Keratinocyte (primary cell): Measurements from ENCODE around the gene PLEKHS1. TPM values are rescaled to one million over a fixed set of nuclear protein-coding genes. Genes with fewer than 3 reads are reported as not detected.
"Not testable (repeated sequence)": the region's sequence is repeated elsewhere in the genome, so short reads cannot be mapped to it uniquely, and the experiment has no call there.

Source experiments
- DNase-seq: peaks from one replicate; pipeline ENCODE4 v3.0.0-alpha.2; 2011; ENCODE audit warnings: low read depth, missing footprints, low spot score
- FAIRE-seq: peaks from 2 replicates; lab custom pipeline; 2011; peaks lifted over from hg19 to GRCh38; lab: Jason Lieb, UNC
- H2AFZ ChIP-seq: 2 replicates; pipeline ENCODE4 v1.6.0; 2012; ENCODE audit warnings: low read length, control low read depth, inconsistent platforms; ENCODE audit not compliant: control insufficient read depth
- H3K27ac ChIP-seq: 2 replicates; pipeline ENCODE4 v1.5.1; 2011; ENCODE audit warnings: low read length; ENCODE audit not compliant: control insufficient read depth, insufficient read depth
- H3K27me3 ChIP-seq: 3 replicates; pipeline ENCODE4 v1.6.0; 2011; ENCODE audit warnings: low read length; ENCODE audit not compliant: control insufficient read depth, insufficient read depth; ENCODE audit errors: extremely low read depth
- H3K36me3 ChIP-seq, 2 experiments: 2 replicates in 1 of 2; 3 replicates in 1 of 2; pipeline ENCODE4 v1.5.1; 2011; ENCODE audit warnings: low read length in 2 of 2, mild to moderate bottlenecking in 1 of 2; ENCODE audit not compliant: control insufficient read depth in 2 of 2, insufficient read depth in 2 of 2; ENCODE audit errors: extremely low read depth in 1 of 2
- H3K4me1 ChIP-seq: 3 replicates; pipeline ENCODE4 v1.5.1; 2011; ENCODE audit warnings: low read length; ENCODE audit not compliant: control insufficient read depth, insufficient read depth; ENCODE audit errors: extremely low read depth
- H3K4me2 ChIP-seq: 3 replicates; pipeline ENCODE4 v1.6.0; 2011; ENCODE audit warnings: low read depth, low read length; ENCODE audit not compliant: control insufficient read depth, insufficient read depth; ENCODE audit errors: extremely low read depth
- H3K4me3 ChIP-seq, 3 experiments: fragments of 200-600 bp in 1 of 3; sonication (generic) in 1 of 3; 2 replicates in 2 of 3; 3 replicates in 1 of 3; pipeline ENCODE4 v1.5.1; 2011 to 2016; ENCODE audit warnings: low read length in 3 of 3, mild to moderate bottlenecking in 3 of 3, control low read depth in 2 of 3, inconsistent platforms in 1 of 3, low read depth in 1 of 3, mixed read lengths in 1 of 3, mixed run types in 1 of 3, moderate library complexity in 1 of 3; ENCODE audit not compliant: control insufficient read depth in 2 of 3, insufficient read depth in 2 of 3; ENCODE audit errors: extremely low read depth in 1 of 3
- H3K79me2 ChIP-seq: 2 replicates; pipeline ENCODE4 v1.6.0; 2012; ENCODE audit warnings: low read length; ENCODE audit not compliant: control insufficient read depth, insufficient read depth
- H3K9ac ChIP-seq: 3 replicates; pipeline ENCODE4 v1.6.0; 2011; ENCODE audit warnings: low read length; ENCODE audit not compliant: control insufficient read depth, insufficient read depth; ENCODE audit errors: extremely low read depth
- H3K9me1 ChIP-seq: 3 replicates; pipeline ENCODE4 v1.6.0; 2011; ENCODE audit warnings: low read length; ENCODE audit not compliant: control insufficient read depth, insufficient read depth; ENCODE audit errors: extremely low read depth
- H3K9me3 ChIP-seq: 2 replicates; pipeline ENCODE4 v1.5.1; 2012; ENCODE audit warnings: low read depth, low read length; ENCODE audit not compliant: control insufficient read depth
- H4K20me1 ChIP-seq: 3 replicates; pipeline ENCODE4 v1.6.0; 2011; ENCODE audit warnings: low read length; ENCODE audit not compliant: control insufficient read depth, insufficient read depth; ENCODE audit errors: extremely low read depth
- EZH2 ChIP-seq: IDR thresholded peaks from one replicate; pipeline ENCODE4 v1.6.1; 2012; ENCODE audit warnings: inconsistent platforms, mild to moderate bottlenecking, low read length, moderate library complexity
- dilution Hi-C: fragments of 300-500 bp; cut with MboI; formaldehyde crosslinking; loops from one replicate; pipeline ENCODE4 v1.7.0; 2020; ENCODE audit warnings: low sequenced_read_pairs; ENCODE audit not compliant: extremely low pct_ligation_motif_present
- polyA plus RNA-seq, 5 experiments: library from polyadenylated mRNA; depleted of rRNA in 3 of 5; stranded (reverse) in 3 of 5; stranded (forward) in 1 of 5; unstranded in 1 of 5; fragments of >200 nt; gene quantifications; 1 replicate in 1 of 5; 2 replicates in 3 of 5; 3 replicates in 1 of 5; pipeline versions ENCODE4 v1.2.1 to v1.2.3, GENCODE V29; 2011 to 2012; ENCODE audit warnings: missing spikeins in 2 of 5, low read depth in 1 of 5, low replicate concordance in 1 of 5
- TF ChIP-seq, protein P1 (sequence below), 3 experiments: IDR thresholded peaks in 1 of 3; conservative IDR thresholded peaks in 1 of 3; optimal IDR thresholded peaks in 1 of 3; 2 replicates in 2 of 3; 3 replicates in 1 of 3; pipeline versions ENCODE3 to v1.5.1; 2011; ENCODE audit warnings: low read length in 3 of 3, mild to moderate bottlenecking in 3 of 3, moderate library complexity in 2 of 3, control low read depth in 1 of 3, inconsistent platforms in 1 of 3; ENCODE audit not compliant: insufficient read depth in 2 of 3; ENCODE audit errors: extremely low read depth in 1 of 3

The PLEKHS1 gene
- polyA plus RNA-seq, 1 donor (not counting 4 experiments of a cell fraction or from before 2014, with no cell fraction given), result not detected

GRCh38 chr10:113770346-113770745 is 18.9 kb downstream of the PLEKHS1 start:
- peaks cover 3% of the 10 kb centered on the region for H3K27me3 ChIP-seq
- TF ChIP-seq, protein P1, sequence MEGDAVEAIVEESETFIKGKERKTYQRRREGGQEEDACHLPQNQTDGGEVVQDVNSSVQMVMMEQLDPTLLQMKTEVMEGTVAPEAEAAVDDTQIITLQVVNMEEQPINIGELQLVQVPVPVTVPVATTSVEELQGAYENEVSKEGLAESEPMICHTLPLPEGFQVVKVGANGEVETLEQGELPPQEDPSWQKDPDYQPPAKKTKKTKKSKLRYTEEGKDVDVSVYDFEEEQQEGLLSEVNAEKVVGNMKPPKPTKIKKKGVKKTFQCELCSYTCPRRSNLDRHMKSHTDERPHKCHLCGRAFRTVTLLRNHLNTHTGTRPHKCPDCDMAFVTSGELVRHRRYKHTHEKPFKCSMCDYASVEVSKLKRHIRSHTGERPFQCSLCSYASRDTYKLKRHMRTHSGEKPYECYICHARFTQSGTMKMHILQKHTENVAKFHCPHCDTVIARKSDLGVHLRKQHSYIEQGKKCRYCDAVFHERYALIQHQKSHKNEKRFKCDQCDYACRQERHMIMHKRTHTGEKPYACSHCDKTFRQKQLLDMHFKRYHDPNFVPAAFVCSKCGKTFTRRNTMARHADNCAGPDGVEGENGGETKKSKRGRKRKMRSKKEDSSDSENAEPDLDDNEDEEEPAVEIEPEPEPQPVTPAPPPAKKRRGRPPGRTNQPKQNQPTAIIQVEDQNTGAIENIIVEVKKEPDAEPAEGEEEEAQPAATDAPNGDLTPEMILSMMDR (optimal IDR thresholded peaks at IDR 0.05 in 1 of 3, IDR thresholded peaks at IDR 0.05 in 1 of 3, conservative IDR thresholded peaks at IDR 0.05 in 1 of 3; ENCODE audit: extremely low read depth in 1 of 3, insufficient read depth in 2 of 3, low read length in 3 of 3), result no peak
- dilution Hi-C loops, result no loop called here

GRCh38 chr10:113771131-113771530 is 19.6 kb downstream of the PLEKHS1 start:
- H4K20me1 ChIP-seq, FAIRE-seq, H3K9me3 ChIP-seq, H3K79me2 ChIP-seq, H3K4me3 ChIP-seq, DNase-seq, H3K27ac ChIP-seq, H3K27me3 ChIP-seq, H3K9me1 ChIP-seq, dilution Hi-C loops, H3K36me3 ChIP-seq, H3K9ac ChIP-seq, H3K4me1 ChIP-seq, H2AFZ ChIP-seq, H3K4me2 ChIP-seq: not testable (repeated sequence)

More at GRCh38 chr10:113770346-113770745, 18.9 kb downstream of the PLEKHS1 start:
- no peaks in the 10 kb centered on the region for H3K79me2 ChIP-seq
- no peaks in the 10 kb centered on the region for H3K9me3 ChIP-seq
- H3K36me3 ChIP-seq, result no peaks in the 10 kb centered on the region
- H3K9me1 ChIP-seq, result no peaks in the 10 kb centered on the region
- no peak for FAIRE-seq
- H3K27ac ChIP-seq, result no peak overlapping the region
- no peak overlapping the region for H3K9ac ChIP-seq
- no peak overlapping the region for H3K4me3 ChIP-seq
- H2AFZ ChIP-seq, result no peak overlapping the region
- H4K20me1 ChIP-seq, result no peaks in the 10 kb centered on the region
- no peaks in the 10 kb centered on the region for H3K4me1 ChIP-seq
- no peak for DNase-seq
- no peak overlapping the region for H3K4me2 ChIP-seq

DNA sequence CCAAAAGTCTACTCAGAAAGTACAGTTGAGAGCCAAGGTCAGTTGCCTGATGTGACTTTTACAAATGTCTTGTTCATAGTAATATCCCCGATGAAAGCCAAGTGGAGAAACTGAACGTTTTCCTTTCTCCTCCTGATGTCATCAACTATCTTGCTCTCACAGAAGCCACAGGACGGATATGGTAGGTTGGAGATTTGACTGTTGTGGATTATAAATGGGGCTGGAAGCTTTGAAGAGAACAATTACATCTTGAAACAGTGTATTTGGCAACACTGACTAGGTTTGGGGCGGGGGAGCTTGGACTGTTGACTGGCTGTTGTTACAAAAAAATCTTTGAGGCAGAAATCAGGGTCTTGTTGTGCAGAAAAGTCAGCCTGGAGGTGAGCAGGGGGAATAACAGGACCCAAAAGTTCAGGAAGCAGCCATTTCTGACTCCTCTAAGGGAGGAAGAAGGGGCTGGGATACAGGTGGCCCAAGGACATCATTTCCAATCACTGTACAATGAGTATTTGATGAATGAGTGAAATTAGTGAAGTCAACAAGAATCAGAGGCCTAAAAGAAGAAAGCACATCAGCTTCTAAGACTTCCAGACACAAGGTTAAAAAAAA is 24.3 kb downstream of the PLEKHS1 start:
- Histone ChIP-seq H3K4me3 (no peak overlapping the region), H4K20me1 (no peaks in the 10 kb centered on the region), H3K9me3 (no peaks in the 10 kb centered on the region), H3K79me2 (no peaks in the 10 kb centered on the region), H3K4me2 (no peak overlapping the region), H3K9ac (no peak overlapping the region), H2AFZ (no peak overlapping the region), H3K27me3 (no peaks in the 10 kb centered on the region), H3K9me1 (no peaks in the 10 kb centered on the region), H3K27ac (no peak overlapping the region), H3K4me1 (no peaks in the 10 kb centered on the region), H3K36me3 (no peaks in the 10 kb centered on the region)
- no peak for TF ChIP-seq EZH2
- TF ChIP-seq, protein P1 (optimal IDR thresholded peaks at IDR 0.05 in 1 of 3, IDR thresholded peaks at IDR 0.05 in 1 of 3, conservative IDR thresholded peaks at IDR 0.05 in 1 of 3; ENCODE audit: extremely low read depth in 1 of 3, insufficient read depth in 2 of 3, low read length in 3 of 3), result no peak
- dilution Hi-C loops, result no loop called here
- FAIRE-seq (no peak), DNase-seq (no peak)
